ENCODE results near the gene CLEC16A. TPM values are rescaled to one million over a fixed set of nuclear protein-coding genes. Genes with fewer than 3 reads are reported as not detected.

Gene CLEC16A
- total RNA-seq, 1 experiment from 2014 or later: 17.4 TPM

DNA sequence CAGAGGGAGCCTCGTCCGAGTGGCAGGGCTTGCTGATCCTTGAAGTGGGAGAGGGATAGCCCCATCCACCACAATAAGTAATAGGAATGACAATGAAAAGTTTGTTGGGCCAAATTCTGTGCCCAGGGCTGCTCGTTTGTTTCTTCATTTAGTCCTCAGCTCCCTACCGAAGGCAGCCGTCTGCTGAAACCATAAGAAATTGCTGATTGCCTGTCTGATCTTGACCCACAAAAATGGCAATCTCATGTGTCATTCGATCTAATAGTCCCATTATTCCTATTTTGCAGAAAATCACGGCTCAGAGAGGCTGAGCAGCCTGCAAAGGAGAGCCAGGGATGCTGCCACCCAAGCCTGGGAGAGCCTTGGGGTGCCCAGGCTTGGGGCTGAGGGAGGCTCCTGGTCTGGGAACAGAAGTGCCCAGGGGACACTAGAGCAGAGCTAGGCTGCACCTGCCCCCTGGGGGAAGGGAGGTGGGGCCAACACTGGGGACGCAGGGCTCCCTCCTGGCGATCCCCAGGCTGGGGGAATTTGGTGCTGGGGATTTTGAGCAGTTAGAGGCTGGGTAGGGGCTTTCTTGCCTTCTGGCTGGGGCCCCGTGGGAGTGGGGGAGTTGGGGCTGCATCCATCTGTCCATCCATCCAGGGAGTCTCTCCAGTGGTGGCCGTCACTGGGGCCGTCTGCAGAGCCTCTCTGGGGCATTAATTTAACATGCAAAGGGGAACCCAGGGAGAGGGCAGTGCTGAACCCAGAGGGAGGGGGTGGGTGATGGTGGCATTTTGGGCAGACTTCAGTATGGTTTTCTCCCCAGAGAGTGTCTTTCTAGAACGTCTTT is 258.1 kb downstream of the CLEC16A start:
- Histone ChIP-seq H3K9me2 (replicated peaks; ENCODE audit: insufficient read depth, low read length) (no peaks in the 10 kb centered on the region), H3K27ac (ENCODE audit: low read length) (no peak overlapping the region), H3K4me2 (ENCODE audit: low read depth, low read length, poor library complexity, severe bottlenecking) (peak overlapping the region; percentile 39), H3K4me1 (ENCODE audit: low read length) (peaks cover 36% of the 10 kb centered on the region), H3K9me3 (ENCODE audit: low read length) (peaks cover 3% of the 10 kb centered on the region), H3K4me3 (ENCODE audit: low read length) (peak overlapping the region; percentile 0; the same call in 1 of the 2 replicates), H3K27me3 (ENCODE audit: low read length) (no peaks in the 10 kb centered on the region; the same call in 1 of the 2 replicates), H2AFZ (ENCODE audit: low read length) (no peak overlapping the region), H3K36me3 (ENCODE audit: insufficient read depth, low read length) (no peaks in the 10 kb centered on the region), H3K79me2 (ENCODE audit: low read length) (no peaks in the 10 kb centered on the region), H4K20me1 (ENCODE audit: insufficient read depth, low read depth, low read length) (0 out of 2 replicates have a peak, but pooled peaks cover 4% of the 10 kb centered on the region), H3K9ac (ENCODE audit: low read length) (no peak overlapping the region)
- peak; percentile 69 for DNase-seq

DNA sequence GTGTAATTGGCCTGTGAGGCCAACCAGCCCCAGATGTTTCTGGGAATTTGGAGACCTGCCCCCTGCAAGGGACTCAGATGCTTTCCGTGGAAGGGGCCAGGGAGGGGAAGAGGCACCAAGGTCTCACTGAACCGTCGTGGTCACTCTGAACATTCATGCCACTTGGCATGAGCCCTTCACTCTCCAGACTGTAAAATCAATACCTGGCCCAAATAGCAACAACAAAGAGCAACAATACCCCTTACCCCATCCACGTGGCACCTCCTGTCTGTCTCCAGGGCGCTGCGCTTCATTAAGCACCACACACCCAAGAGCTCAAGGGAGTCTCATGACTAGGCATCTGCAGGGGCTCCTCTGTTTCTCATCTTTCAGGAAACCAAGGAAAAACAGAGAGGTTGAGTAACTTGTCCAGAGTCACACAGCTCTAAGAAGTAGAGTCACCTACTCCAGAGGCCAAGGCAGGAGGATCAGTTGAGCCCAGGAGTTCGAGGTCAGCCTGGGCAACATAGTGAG is 258.8 kb downstream of the CLEC16A start:
- Histone ChIP-seq H3K9me3 (ENCODE audit: low read length) (peaks cover 6% of the 10 kb centered on the region), H3K4me3 (ENCODE audit: low read length) (peak overlapping the region; percentile 0; the same call in 1 of the 2 replicates), H3K4me2 (ENCODE audit: low read depth, low read length, poor library complexity, severe bottlenecking) (peak overlapping the region; percentile 39), H3K27me3 (ENCODE audit: low read length) (no peaks in the 10 kb centered on the region; the same call in 1 of the 2 replicates), H2AFZ (ENCODE audit: low read length) (no peak overlapping the region), H3K79me2 (ENCODE audit: low read length) (no peaks in the 10 kb centered on the region), H3K9me2 (replicated peaks; ENCODE audit: insufficient read depth, low read length) (no peaks in the 10 kb centered on the region), H3K36me3 (ENCODE audit: insufficient read depth, low read length) (no peaks in the 10 kb centered on the region), H4K20me1 (ENCODE audit: insufficient read depth, low read depth, low read length) (0 out of 2 replicates have a peak, but pooled peaks cover 4% of the 10 kb centered on the region), H3K27ac (ENCODE audit: low read length) (no peak overlapping the region), H3K4me1 (ENCODE audit: low read length) (peaks cover 36% of the 10 kb centered on the region), H3K9ac (ENCODE audit: low read length) (no peak overlapping the region)
- peak; percentile 59 for DNase-seq

DNA sequence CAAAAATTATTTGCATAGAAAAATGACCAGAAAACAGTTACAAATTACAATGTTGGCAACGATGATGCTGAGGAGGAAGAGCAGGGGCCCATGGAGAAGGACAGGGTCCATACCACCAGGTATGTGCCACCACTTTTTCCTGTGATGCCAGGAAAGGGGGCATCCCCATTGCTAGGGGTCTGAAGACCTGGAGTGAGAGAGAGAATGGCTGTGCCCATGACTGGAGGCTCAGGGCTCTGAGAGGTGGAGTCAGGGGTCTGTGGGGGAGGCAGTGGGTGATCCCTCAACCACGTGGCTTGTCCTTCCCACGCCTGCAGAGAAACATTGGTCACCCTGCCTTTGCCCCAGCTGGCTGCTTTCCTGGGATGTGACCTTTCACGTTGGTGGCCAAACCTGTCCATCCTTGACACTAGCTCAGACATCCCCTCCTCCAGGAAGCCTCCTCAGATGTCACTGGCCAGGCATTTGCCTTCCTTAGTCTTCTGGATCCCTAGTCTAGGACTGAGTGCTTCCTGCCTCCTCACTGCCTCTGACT is 260.2 kb downstream of the CLEC16A start:
- H3K4me1 ChIP-seq (ENCODE audit: low read length): peaks cover 36% of the 10 kb centered on the region

DNA sequence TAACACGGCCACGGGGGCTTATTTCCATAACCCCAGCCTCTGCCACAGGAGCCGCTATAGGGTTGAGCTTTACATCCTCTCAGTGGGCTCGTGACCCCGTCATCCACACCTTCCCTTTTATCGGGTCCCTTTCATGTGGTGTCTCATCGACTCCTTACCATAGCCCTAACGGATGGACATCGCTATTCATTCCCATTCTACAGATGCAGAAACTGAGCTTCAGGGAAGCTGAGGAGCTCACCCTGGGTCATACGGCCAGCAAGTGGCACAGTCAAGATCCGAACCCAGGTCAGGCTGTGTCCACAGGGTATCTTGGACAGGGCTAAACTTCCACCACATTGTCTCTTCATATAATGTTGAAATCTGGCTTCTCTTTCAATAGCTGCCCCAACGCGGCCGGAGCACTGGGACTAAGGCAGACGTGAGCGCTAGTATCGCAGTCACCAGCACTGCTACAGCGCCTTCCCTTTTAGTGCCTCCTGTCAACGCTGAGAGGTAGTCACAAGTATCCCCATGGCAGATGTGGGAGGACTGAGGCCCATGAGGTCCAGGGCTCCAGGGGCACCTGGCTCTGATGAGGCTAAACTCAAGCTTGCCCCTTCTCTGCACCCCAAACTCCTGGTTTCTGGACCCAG is 260.8 kb downstream of the CLEC16A start:
- H2AFZ ChIP-seq (ENCODE audit: low read length): no peak overlapping the region
- H3K4me2 ChIP-seq (ENCODE audit: low read depth, low read length, poor library complexity, severe bottlenecking): no peak overlapping the region
- H3K27me3 ChIP-seq (ENCODE audit: low read length): no peaks in the 10 kb centered on the region; the same call in 1 of the 2 replicates
- no peak overlapping the region for H3K27ac ChIP-seq (ENCODE audit: low read length)
- no peaks in the 10 kb centered on the region for H3K9me2 ChIP-seq (replicated peaks; ENCODE audit: insufficient read depth, low read length)
- no peaks in the 10 kb centered on the region for H3K36me3 ChIP-seq (ENCODE audit: insufficient read depth, low read length)
- H3K9me3 ChIP-seq (ENCODE audit: low read length): peaks cover 6% of the 10 kb centered on the region
- H3K9ac ChIP-seq (ENCODE audit: low read length): no peak overlapping the region
- no peaks in the 10 kb centered on the region for H3K79me2 ChIP-seq (ENCODE audit: low read length)
- no peak for DNase-seq
- H3K4me1 ChIP-seq (ENCODE audit: low read length): peaks cover 36% of the 10 kb centered on the region
- 0 out of 2 replicates have a peak, but pooled peaks cover 4% of the 10 kb centered on the region for H4K20me1 ChIP-seq (ENCODE audit: insufficient read depth, low read depth, low read length)
- no peak overlapping the region for H3K4me3 ChIP-seq (ENCODE audit: low read length)

More for the DNA sequence above, 260.2 kb downstream of the CLEC16A start:
- Histone ChIP-seq H3K27ac (ENCODE audit: low read length) (no peak overlapping the region), H3K27me3 (ENCODE audit: low read length) (no peaks in the 10 kb centered on the region; the same call in 1 of the 2 replicates), H3K4me3 (ENCODE audit: low read length) (no peak overlapping the region), H4K20me1 (ENCODE audit: insufficient read depth, low read depth, low read length) (0 out of 2 replicates have a peak, but pooled peaks cover 4% of the 10 kb centered on the region), H3K9me3 (ENCODE audit: low read length) (peaks cover 6% of the 10 kb centered on the region), H3K4me2 (ENCODE audit: low read depth, low read length, poor library complexity, severe bottlenecking) (no peak overlapping the region), H2AFZ (ENCODE audit: low read length) (no peak overlapping the region), H3K9me2 (replicated peaks; ENCODE audit: insufficient read depth, low read length) (no peaks in the 10 kb centered on the region), H3K9ac (ENCODE audit: low read length) (no peak overlapping the region), H3K79me2 (ENCODE audit: low read length) (no peaks in the 10 kb centered on the region), H3K36me3 (ENCODE audit: insufficient read depth, low read length) (no peaks in the 10 kb centered on the region)
- no peak for DNase-seq

DNA sequence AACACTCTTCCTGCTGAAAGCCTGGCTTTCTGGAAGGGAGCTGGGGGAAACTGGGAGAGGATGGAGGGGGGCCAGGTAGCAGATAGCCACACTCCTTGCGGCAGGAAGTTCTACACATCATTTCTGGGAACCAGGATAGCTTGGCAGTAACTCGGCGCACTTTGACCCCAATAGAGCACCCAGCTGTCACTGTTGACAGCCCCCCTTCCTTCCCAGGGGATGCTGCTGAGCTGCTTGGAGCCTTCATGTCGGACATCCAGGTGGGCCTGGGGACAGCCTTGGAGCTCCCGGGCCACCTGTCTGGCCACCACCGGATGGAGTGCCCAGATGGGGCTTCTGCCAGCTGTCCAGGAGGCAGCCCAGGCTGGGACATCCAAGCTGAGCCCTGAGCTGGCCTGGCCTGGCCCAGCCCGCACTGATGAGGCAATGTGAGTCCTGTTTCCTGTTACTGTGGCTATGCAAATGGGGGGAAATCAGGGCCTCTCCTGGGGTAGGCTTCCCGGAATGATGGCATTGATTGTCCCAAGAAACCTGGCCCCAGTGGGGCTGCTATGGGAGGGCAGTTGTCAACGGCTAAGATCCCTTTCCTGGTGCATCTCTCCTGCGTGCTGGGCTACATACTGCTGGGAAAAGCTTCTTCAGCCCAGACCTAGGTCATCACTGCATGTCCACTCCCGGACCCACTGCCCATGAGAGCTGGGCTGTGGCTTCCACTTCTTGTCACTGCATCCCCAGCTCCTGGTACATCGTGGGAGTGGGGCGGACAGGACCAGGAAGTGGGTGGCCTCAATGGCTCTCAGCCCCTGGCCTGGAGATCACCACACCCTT is 261.6 kb downstream of the CLEC16A start:
- no peak overlapping the region for H2AFZ ChIP-seq (ENCODE audit: low read length)

DNA sequence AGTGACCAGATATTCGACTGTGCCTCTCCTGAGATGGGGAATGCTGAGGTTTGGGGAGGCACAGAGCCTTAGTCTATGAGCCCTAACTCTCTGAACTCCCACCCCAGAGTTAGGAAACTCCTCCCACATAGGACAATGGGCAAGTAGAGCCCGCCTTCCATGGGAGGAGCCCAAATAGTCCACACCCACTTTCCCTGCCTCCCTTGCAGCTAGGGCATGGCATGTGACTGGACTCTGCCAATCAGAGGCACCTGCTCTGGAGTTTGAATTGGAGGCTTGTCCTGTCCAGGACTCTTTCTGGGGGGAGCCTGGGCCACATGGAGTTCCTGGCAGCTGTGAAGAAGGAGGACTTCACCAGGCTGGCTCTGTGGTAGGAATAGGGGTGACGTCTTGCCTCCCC is 263.3 kb downstream of the CLEC16A start:
- H3K27ac ChIP-seq (ENCODE audit: low read length): no peak overlapping the region
- peaks cover 18% of the 10 kb centered on the region for H3K4me1 ChIP-seq (ENCODE audit: low read length)
- H2AFZ ChIP-seq (ENCODE audit: low read length): no peak overlapping the region
- H3K4me3 ChIP-seq (ENCODE audit: low read length): no peak overlapping the region
- H4K20me1 ChIP-seq (ENCODE audit: insufficient read depth, low read depth, low read length): 0 out of 2 replicates have a peak, but pooled peaks cover 4% of the 10 kb centered on the region
- no peaks in the 10 kb centered on the region; the same call in 1 of the 2 replicates for H3K27me3 ChIP-seq (ENCODE audit: low read length)
- H3K4me2 ChIP-seq (ENCODE audit: low read depth, low read length, poor library complexity, severe bottlenecking): no peak overlapping the region
- H3K36me3 ChIP-seq (ENCODE audit: insufficient read depth, low read length): no peaks in the 10 kb centered on the region
- H3K9ac ChIP-seq (ENCODE audit: low read length): no peak overlapping the region
- H3K79me2 ChIP-seq (ENCODE audit: low read length): no peaks in the 10 kb centered on the region
- peaks cover 6% of the 10 kb centered on the region for H3K9me3 ChIP-seq (ENCODE audit: low read length)
- H3K9me2 ChIP-seq (replicated peaks; ENCODE audit: insufficient read depth, low read length): no peaks in the 10 kb centered on the region
- no peak for DNase-seq

More for the DNA sequence above, 261.6 kb downstream of the CLEC16A start:
- Histone ChIP-seq H3K27ac (ENCODE audit: low read length) (no peak overlapping the region), H3K9ac (ENCODE audit: low read length) (no peak overlapping the region), H3K36me3 (ENCODE audit: insufficient read depth, low read length) (no peaks in the 10 kb centered on the region), H3K27me3 (ENCODE audit: low read length) (no peaks in the 10 kb centered on the region; the same call in 1 of the 2 replicates), H3K4me1 (ENCODE audit: low read length) (peaks cover 32% of the 10 kb centered on the region), H4K20me1 (ENCODE audit: insufficient read depth, low read depth, low read length) (0 out of 2 replicates have a peak, but pooled peaks cover 4% of the 10 kb centered on the region), H3K4me2 (ENCODE audit: low read depth, low read length, poor library complexity, severe bottlenecking) (no peak overlapping the region), H3K4me3 (ENCODE audit: low read length) (no peak overlapping the region), H3K9me2 (replicated peaks; ENCODE audit: insufficient read depth, low read length) (no peaks in the 10 kb centered on the region), H3K79me2 (ENCODE audit: low read length) (no peaks in the 10 kb centered on the region), H3K9me3 (ENCODE audit: low read length) (peaks cover 6% of the 10 kb centered on the region)
- no peak for DNase-seq

DNA sequence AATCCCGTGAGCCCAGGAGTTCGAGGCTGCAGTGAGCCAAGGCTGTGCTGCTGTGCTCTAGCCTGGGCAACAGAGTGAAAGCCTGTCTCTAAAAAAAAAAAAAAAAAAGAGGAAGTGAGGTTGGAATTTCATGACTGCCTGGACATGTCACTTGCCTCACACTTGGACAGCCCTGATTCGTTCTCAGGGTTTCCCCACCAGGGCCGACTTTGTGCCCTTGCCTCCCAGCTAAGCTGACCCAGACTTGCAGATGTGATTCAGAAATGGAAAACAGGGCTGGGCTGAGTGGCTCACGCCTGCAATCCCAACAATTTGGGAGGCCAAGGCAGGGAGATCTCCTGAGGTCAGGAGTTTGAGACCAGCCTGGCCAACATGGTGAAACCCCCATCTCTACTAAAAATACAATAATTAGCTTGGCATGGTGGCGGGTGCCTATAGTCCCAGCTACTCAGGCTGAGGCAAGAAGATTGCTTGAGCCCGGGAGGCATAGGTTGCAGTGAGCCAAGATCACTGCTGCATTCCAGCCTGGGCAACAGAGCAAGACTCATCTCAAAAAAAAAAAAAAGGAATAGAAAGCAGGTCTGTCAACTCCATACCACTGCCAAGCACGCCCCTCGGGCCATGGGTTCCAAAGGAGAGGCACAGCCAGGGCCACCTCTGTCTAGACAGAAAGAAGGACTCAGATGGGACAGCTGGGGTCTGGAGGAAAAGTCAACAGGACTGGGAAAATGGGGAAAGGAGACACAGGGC is 264.7 kb downstream of the CLEC16A start:
- Histone ChIP-seq H3K9ac (ENCODE audit: low read length) (no peak overlapping the region), H3K27me3 (ENCODE audit: low read length) (no peaks in the 10 kb centered on the region; the same call in 1 of the 2 replicates), H3K4me2 (ENCODE audit: low read depth, low read length, poor library complexity, severe bottlenecking) (no peak overlapping the region), H2AFZ (ENCODE audit: low read length) (no peak overlapping the region), H3K4me3 (ENCODE audit: low read length) (no peak overlapping the region), H3K9me2 (replicated peaks; ENCODE audit: insufficient read depth, low read length) (no peaks in the 10 kb centered on the region), H3K9me3 (ENCODE audit: low read length) (peaks cover 6% of the 10 kb centered on the region), H3K27ac (ENCODE audit: low read length) (no peak overlapping the region), H3K4me1 (ENCODE audit: low read length) (peaks cover 13% of the 10 kb centered on the region), H3K36me3 (ENCODE audit: insufficient read depth, low read length) (no peaks in the 10 kb centered on the region), H3K79me2 (ENCODE audit: low read length) (no peaks in the 10 kb centered on the region), H4K20me1 (ENCODE audit: insufficient read depth, low read depth, low read length) (no peaks in the 10 kb centered on the region)
- DNase-seq: no peak

Measured in Karpas-422 (cell line).